GM18951 (cell line): ENCODE measurements around the gene C13orf46.

Experiments
- POLR2A ChIP-seq: IDR thresholded peaks from 4 replicates; pipeline ENCODE4 v1.6.1; 2011; ENCODE audit warnings: mild to moderate bottlenecking; ENCODE audit not compliant: insufficient read length, insufficient read depth; ENCODE audit errors: extremely low read depth
- in situ Hi-C: fragments of 300-500 bp; cut with MboI; formaldehyde crosslinking; loops from one replicate; pipeline ENCODE4 v1.12.0; 2022; ENCODE audit warnings: low sequenced_read_pairs, mixed read lengths, inconsistent platforms; ENCODE audit not compliant: unreplicated experiment

The C13orf46 gene

DNA sequence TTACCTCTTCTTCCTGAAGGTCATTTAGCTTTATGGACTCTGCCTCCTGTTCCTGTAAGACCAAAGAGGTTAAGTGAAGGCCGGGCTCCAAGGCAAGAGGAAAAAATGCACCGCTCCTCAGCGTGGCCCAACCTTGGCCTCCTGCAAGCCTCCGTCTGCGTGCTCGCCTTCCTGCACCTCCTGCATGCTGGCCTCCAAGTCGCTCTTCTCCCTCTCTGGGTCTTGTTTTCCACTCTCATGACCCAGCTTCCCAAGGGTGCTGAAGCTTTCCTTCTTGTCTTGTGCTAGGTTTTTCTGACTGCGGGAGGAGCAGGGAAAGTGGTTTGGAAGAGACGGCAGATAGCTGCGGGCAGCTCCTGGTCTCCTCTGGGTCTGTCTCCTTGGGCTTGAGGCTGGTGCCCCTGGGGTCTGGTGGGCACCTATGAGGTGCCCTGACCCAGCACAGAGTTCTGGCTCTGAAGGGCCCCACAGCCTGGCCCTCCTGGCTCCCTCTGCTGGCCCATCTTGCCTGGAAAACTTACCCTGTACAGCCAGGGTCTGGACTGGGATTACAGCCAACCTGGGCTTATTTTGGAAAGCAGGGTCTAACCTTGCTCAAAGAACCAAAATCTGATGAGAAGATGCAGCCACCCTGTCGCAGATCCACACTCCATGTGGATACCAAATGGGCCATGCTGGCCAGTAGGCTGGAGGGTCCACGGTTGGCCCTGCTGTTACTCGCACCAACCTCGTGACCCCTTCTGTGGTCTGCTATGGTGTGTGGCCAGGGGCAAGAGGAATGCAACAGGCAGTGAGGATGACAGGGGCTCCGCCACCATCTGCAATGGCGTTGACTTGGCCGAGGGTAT, 5.2 kb downstream of the C13orf46 start:
- TF ChIP-seq POLR2A = no peak
- in situ Hi-C loops = no loop called here

DNA sequence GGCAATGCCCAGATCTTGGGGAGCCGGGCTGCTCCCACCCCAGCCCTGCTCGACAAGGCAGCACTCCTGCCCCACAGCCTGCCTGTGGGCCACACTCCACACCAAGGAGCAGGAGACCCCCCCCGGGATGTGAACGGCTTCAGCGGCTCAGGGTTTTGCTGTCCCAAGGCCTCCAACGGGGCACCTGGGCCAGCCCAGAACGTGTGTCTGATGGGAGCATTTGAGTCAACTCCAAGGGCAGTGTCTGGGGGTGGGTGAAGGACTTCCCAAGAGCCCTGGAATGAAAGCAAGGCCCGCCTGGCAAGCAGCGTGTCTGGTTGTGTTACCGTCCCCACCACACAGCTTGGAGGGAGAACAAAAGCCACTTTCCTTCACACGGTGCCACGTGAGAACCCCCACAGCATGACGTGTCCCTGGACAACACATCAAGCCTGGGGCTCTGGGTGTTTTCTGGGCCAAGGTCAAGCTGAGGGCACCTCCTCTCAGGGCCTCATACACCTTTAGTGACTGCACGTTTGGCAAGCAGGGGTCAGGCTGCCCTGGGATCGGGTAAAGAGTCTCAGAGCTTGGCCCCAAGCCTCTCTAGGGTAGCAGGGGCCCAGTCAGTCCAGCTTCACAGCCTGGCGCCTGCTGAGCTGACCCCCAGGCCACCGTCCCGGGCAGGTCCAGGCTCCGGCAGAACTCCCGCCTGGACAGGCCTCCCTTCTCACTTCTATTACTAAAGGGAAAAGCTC, 6.0 kb downstream of the C13orf46 start:
- in situ Hi-C loops = no loop called here
- TF ChIP-seq POLR2A = no peak

DNA sequence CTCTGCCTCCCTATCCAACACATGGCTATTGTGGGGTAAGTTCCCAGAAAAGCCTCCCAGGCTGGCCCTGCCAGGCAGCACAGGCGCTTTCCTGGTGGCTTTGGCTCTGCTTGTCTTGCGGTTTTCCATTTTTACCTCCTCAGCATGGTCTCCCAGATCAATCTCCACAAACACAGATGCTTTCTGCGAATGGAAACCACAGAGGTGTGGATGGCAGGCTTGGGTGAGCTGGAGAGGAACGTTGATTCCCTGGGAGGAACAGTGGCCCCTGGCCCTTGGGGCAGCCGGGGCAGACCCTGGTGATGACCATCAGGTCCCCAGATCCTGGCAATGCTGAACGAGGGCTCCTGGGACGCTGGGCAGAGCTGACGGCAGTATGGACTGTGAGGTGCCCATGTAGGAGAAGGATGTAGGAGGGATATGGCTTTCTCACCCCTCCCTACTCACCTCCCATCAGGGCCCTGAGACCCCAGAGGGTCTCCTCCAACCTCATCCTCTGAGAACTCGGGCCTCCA, 6.6 kb downstream of the C13orf46 start:
- no peak for TF ChIP-seq POLR2A
- in situ Hi-C loops = no loop called here

DNA sequence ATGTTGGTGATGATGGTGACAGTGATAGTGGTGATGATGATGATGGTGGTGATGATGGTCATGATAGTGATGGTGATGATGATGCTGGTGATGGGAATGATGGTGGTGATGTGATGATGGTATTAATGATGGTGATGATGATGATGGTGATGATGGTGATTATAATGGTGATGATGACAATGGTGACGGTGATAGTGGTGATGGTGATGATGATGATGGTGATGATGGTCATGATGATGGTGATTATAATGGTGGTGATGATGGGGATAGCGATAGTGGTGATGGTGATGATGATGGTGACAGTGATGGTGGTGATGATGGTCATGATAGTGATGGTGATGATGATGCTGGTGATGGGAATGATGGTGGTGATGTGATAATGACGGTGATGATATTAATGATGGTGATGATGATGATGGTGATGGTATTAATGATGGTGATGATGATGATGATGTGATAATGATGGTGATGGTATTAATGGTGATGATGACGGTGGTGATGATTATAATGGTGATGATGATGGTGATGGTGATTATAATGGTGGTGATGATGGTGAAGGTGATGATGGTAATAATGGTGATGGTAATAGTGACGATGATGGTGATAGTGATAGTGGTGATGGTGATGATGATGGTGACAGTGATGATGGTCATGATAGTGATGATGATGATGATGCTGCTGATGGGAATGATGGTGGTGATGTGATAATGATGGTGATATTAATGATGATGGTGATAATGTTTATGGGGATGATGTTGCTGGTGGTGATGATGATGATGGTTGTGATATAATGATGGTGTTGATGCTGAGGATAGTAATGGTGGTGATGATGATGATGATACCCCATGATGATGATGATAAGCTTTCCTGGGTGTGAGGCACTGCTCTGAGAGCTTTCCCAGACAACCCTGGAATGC, 7.7 kb downstream of the C13orf46 start:
- TF ChIP-seq POLR2A = no peak
- in situ Hi-C loops = no loop called here

DNA sequence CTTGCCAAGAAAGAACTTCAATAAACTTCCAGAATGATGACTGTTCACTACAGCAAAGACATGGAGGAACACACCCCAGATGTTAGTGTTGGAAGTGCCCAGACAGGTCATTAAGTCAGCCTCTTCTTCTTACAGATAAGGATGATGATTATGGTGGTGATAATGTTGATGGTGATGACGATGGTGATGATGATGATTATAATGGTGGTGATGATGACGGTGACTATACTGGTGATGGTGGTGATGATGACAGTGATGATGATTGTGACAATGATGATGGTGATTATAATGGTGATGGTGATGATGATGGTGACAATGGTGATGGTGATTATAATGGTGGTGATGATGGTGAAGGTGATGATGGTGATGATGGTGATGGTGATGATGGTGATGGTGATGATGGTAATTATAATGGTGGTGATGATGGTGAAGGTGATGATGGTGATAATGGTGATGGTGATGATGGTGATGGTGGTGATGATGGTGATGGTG, 8.4 kb downstream of the C13orf46 start:
- TF ChIP-seq POLR2A = no peak

DNA sequence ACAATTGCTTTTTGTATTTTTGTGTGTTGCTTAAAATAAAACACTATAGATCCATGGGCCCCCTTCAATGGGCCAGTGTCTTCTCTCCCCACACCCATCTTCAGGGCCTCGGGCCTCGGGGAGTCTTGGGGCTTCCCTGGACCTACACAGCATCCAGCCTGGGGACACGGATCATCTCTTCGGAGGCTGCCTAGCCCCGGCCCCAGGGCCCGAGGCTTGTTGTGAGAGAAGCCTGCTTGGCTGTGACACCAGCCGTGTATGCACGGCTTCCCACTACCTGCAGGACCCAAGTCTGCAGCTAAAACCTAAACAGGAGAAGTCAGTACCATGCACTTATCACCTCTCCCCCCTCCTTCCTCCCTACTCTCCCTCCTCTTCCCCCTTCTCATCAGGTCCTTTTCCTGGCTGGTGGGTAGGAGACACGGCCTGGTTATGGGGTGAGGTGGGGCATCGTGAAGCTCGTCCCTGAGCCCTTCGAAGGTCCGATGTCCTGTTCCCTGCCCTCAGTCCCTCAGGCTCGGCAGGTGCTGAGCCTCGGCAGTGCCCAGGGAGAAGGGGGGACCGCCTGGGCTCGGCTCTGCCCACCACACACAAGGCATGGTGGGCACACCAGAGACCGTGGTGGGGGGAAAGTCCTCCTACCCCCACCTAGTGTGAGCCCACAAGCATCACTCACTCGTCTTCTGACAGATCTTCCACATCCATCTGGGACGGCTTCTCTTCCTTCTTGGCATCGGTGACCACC, 9.5 kb downstream of the C13orf46 start:
- in situ Hi-C loops = no loop called here
- TF ChIP-seq POLR2A = no peak

More for the DNA sequence above, 8.4 kb downstream of the C13orf46 start:
- in situ Hi-C loops = no loop called here

DNA sequence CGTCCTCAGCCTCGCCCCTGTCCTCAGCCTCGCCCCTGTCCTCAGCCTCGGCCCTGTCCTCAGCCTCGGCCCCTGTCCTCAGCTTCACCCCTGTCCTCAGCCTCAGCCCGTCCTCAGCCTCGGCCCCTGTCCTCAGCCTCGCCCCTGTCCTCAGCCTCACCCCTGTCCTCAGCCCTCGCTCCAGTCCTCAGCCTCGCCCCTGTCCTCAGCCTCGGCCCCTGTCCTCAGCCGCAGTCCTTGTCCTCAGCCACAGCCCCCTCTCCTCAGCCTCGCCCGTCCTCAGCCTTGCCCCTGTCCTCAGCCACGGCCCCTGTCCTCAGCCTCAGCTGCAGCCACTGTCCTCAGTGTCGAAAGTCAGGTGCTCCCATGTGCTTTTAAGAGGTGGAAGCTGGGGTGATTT, 10.5 kb downstream of the C13orf46 start:
- in situ Hi-C loops = no loop called here
- TF ChIP-seq POLR2A = no peak

DNA sequence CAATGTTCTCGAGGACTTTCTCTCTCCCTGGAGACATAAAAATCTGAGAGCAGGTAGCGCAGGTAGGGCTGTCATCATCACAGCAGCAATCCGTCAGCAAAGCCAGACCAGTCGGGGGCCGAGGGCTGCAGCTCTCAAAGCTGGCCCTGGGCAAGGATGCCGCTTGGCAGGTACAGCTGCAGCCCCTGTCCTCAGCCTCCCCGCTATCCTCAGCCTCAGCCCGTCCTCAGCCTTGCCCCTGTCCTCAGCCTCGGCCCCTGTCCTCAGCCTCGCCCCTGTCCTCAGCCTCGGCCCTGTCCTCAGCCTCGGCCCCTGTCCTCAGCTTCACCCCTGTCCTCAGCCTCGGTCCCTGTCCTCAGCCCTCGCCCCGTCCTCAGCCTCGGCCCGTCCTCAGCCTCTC, 10.9 kb downstream of the C13orf46 start:
- TF ChIP-seq POLR2A = no peak
- in situ Hi-C loops = no loop called here

DNA sequence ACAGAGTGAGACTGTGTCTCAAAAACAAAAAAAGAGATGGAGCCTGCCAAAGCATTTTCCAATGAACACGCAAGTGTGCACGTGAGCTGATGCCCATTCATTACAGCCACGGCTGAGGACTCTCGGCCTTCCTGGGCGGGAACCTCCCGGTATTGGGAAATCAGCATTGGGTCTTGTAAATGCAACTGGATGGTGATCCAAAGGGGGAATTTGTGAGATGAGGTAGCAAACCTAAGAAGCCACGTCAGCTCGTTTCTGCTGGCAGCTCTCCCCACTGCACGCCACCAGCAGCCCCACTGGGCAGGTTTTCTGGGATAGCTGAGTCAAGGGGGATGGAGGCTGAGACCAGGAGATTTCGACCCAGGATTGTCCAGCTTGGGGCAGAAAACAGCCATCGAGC, 11.5 kb downstream of the C13orf46 start:
- in situ Hi-C loops = no loop called here
- no peak for TF ChIP-seq POLR2A

DNA sequence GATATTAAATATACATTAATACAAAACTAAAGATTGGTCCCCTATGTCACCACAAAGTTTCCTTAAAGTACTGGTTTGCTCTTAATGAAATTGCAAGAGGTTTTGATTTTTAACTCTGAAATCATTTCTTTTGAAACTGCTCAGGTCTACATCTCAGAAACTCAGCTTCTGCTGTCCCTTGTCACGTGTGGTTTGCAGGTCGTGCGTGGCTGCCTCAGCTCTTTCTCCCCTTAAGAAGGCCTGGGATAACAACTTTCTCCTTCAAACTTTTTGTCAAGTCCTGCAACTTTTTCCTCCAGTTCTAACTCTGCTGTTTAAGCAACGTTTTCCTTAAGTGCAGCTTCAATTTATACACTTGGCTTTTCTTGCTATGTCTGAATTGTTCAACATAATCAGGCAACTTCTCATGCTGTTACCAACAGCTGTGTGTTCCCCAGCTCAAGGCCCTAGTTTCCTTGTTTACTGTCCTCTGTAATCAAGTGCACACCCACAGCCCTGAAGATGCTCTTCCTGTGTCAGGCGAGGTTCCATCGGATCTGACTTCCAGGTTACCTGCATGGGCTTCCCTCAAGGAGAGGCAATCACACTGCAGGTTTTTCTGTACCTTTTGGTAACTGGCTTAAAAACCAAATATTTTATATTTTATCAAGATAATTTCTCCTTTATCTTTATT, 13.5 kb downstream of the C13orf46 start:
- in situ Hi-C loops = no loop called here

DNA sequence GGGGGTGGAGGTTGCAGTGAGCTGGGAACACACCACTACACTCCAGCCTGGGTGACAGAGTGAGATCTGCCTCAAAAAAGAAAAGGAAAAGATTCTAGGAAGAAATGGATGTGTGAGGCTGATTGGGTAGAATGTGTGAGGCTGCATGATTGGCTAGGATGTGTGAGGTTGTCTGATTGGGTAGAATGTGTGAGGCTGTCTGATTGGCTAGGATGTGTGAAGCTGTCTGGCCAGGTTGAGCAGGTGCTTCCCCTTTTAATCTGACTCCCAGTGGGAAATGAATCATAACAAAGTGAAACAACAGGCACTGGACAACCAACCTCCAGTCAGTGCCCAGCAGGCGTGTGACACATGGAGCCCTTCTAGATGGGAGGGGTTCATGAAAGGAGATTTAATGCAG, 14.7 kb downstream of the C13orf46 start:
- TF ChIP-seq POLR2A = no peak
- in situ Hi-C loops = no loop called here

More for the DNA sequence above, 13.5 kb downstream of the C13orf46 start:
- no peak for TF ChIP-seq POLR2A
